Calu3 (cell line): ENCODE measurements around the gene JPT2. TPM values are rescaled to one million over a fixed set of nuclear protein-coding genes. Genes with fewer than 3 reads are reported as not detected.

Experiments
- BruUV-seq: library from RNA; stranded (reverse); fragments of 400-500 nt; replicated peaks from 2 replicates; lab custom pipeline; 2021; lab: Mats Ljungman, UMichigan
- CTCF ChIA-PET: fragments of 300-600 bp; sonication (Branson Sonifier 250); formaldehyde crosslinking; loops from one replicate; lab custom pipeline; 2022; ENCODE audit warnings: antibody characterized with exemption; lab: Charles Lee
- DNase-seq: peaks from one replicate; pipeline ENCODE4 v3.0.0; 2022
- H3K27ac Mint-ChIP-seq: one replicate; pipeline ENCODE4 v1.8.0; 2022; ENCODE audit warnings: mixed read lengths; ENCODE audit not compliant: unreplicated experiment
- H3K27me3 Mint-ChIP-seq: one replicate; pipeline ENCODE4 v1.8.0; 2022; ENCODE audit warnings: mixed read lengths; ENCODE audit not compliant: unreplicated experiment
- H3K36me3 Mint-ChIP-seq: one replicate; pipeline ENCODE4 v1.8.0; 2022; ENCODE audit warnings: mild to moderate bottlenecking, moderate library complexity, mixed read lengths; ENCODE audit not compliant: insufficient read depth, unreplicated experiment
- H3K4me1 Mint-ChIP-seq: one replicate; pipeline ENCODE4 v1.8.0; 2022; ENCODE audit warnings: mild to moderate bottlenecking, low read depth, mixed read lengths; ENCODE audit not compliant: unreplicated experiment
- H3K4me3 Mint-ChIP-seq: one replicate; pipeline ENCODE4 v1.8.0; 2022; ENCODE audit warnings: mild to moderate bottlenecking, low read depth, moderate library complexity, mixed read lengths; ENCODE audit not compliant: unreplicated experiment
- H3K9me3 Mint-ChIP-seq: one replicate; pipeline ENCODE4 v1.8.0; 2022; ENCODE audit warnings: low read depth, mixed read lengths; ENCODE audit not compliant: unreplicated experiment
- CTCF ChIP-seq: fragments of 200-600 bp; IDR thresholded peaks from one replicate; pipeline ENCODE4 v1.8.0; 2022; ENCODE audit warnings: antibody characterized with exemption; ENCODE audit not compliant: unreplicated experiment
- intact Hi-C: fragments of 100-400 bp; cut with micrococcal nuclease; formaldehyde crosslinking; loops from one replicate; pipeline ENCODE4 v1.10.0; 2022; ENCODE audit not compliant: unreplicated experiment
- total RNA-seq: library from RNA; stranded (reverse); gene quantifications from 2 replicates; pipeline ENCODE4 v1.2.3, GENCODE V29; 2022

The JPT2 gene
- total RNA-seq, 1 experiment from 2014 or later = 185 TPM

DNA sequence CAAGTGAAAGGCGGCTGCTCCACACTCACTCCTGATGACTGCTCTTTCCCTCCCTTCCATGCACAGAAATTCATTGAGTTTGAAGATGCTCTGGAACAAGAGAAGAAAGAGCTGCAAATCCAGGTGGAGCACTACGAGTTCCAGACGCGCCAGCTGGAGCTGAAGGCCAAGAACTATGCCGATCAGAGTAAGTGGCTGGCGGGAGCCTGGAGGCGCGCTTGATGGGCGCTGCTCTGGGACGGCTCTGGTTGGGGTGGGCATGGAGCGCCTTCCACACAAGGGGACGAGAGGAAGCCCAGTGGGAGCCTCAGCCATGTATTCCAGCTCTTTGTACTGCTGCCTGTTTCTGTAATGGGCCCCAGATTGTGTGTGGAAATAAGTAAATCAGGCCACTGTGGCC lies 46.4 kb downstream of the JPT2 start:
- CTCF ChIA-PET = no interaction called here
- no TSS peak for BruUV-seq

GRCh38 chr16:1726661-1727502 lies 48.8 kb downstream of the JPT2 start:
- CTCF ChIA-PET = no interaction called here
- no peak for TF ChIP-seq CTCF
- BruUV-seq = no TSS peak
- intact Hi-C loops = no loop called here
- H3K4me1 Mint-ChIP-seq = peaks cover 15% of the 10 kb centered on the region
- H3K4me3 Mint-ChIP-seq = no peak overlapping the region
- H3K27me3 Mint-ChIP-seq = no peaks in the 10 kb centered on the region
- DNase-seq = no peak
- H3K27ac Mint-ChIP-seq = no peak overlapping the region
- no peaks in the 10 kb centered on the region for H3K9me3 Mint-ChIP-seq
- peaks cover 43% of the 10 kb centered on the region for H3K36me3 Mint-ChIP-seq

More for the DNA sequence above, 46.4 kb downstream of the JPT2 start:
- Mint-ChIP-seq H3K36me3 (peaks cover 45% of the 10 kb centered on the region), H3K27ac (no peak overlapping the region), H3K4me3 (no peak overlapping the region), H3K27me3 (no peaks in the 10 kb centered on the region), H3K4me1 (peaks cover 30% of the 10 kb centered on the region), H3K9me3 (no peaks in the 10 kb centered on the region)
- no peak for DNase-seq
- TF ChIP-seq CTCF = no peak
- intact Hi-C loops = no loop called here

DNA sequence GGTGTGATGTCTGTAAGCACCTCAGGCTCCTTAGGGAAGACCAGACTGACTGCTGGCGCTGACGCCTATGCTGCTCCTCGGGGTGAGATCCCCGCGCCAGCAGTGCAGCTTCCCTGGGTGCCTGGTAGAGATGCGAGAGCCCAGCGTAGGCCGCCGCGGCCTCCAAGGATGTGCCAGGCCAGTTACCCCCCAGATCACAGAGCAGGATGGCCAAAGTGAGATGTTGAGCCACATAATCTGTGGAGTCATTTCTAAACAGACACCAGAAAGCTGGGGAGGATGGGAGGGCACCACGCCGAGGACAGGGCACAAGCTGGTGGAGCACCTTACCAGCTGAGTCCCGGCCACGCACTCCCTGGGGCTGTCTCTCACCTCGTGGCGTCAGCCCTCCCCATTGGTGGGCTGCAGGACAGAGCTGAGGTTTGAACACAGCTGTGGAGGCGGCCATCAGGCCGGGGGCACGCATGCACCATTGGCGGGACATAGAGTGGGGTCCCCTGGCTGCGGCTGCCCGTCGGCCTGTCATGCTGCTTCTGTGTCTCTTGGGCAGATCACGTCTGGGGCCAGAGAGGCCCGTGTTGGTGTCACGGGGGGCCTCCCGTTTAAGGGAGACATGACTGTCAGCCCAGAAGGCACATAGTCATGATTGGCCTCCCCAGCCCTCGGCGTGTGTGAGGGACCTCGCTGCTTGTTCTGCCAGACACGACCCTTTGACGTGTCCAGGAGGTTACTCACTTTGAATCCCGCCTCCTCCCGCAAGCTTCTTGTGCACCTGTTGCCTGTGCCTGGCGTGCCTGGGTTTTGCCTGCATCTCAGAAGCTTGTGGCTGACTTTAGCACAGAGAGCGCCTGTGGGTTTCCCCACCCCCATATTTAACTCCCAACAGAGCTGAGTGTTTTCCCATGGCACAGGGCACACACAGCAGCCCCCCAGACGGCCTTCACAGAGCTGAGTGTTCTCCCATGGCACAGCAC lies 49.9 kb downstream of the JPT2 start:
- no peak for DNase-seq
- Mint-ChIP-seq H3K4me3 (no peak overlapping the region), H3K36me3 (peaks cover 36% of the 10 kb centered on the region), H3K4me1 (peaks cover 9% of the 10 kb centered on the region), H3K9me3 (no peaks in the 10 kb centered on the region), H3K27ac (no peak overlapping the region), H3K27me3 (no peaks in the 10 kb centered on the region)
- TF ChIP-seq CTCF = no peak
- intact Hi-C loops = no loop called here
- CTCF ChIA-PET = no interaction called here
- no TSS peak for BruUV-seq

DNA sequence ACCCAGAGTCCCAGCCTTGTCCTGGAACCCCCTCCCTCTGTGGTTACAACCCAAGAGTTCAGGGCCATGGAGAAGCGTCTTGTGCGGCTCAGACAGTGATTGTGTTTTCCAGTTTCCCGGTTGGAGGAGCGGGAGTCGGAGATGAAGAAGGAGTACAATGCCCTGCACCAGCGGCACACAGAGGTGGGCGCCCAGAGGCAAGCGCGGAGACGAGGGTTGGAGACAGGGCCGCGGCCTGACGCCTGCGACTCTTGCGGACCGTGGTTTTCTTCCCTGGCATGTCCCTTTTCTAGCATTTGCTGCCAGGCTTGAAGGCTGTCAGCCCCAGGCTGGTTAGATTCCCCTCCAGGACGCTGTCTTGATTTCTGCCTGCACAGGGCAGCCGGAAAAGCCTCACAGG lies 50.9 kb downstream of the JPT2 start:
- H3K27ac Mint-ChIP-seq = no peak overlapping the region
- H3K36me3 Mint-ChIP-seq = peaks cover 36% of the 10 kb centered on the region
- no peak overlapping the region for H3K4me3 Mint-ChIP-seq
- no peak for TF ChIP-seq CTCF
- no peak for DNase-seq
- H3K27me3 Mint-ChIP-seq = no peaks in the 10 kb centered on the region
- no peaks in the 10 kb centered on the region for H3K4me1 Mint-ChIP-seq
- intact Hi-C loops = no loop called here
- H3K9me3 Mint-ChIP-seq = no peaks in the 10 kb centered on the region
- CTCF ChIA-PET = interaction anchor here (0.5 kb wide), 1 partner anchor 1570 kb away, joined by 3 read pairs; no protein-coding TSS in a partner anchor
- no TSS peak for BruUV-seq
